Keratinocyte (primary cell): ENCODE measurements around the gene ATP1B2. TPM values are rescaled to one million over a fixed set of nuclear protein-coding genes. Genes with fewer than 3 reads are reported as not detected.

Experiments
- DNase-seq: peaks from one replicate; pipeline ENCODE4 v3.0.0-alpha.2; 2011; ENCODE audit warnings: low read depth, missing footprints, low spot score
- FAIRE-seq: peaks from 2 replicates; lab custom pipeline; 2011; peaks lifted over from hg19 to GRCh38; lab: Jason Lieb, UNC
- H2AFZ ChIP-seq: 2 replicates; pipeline ENCODE4 v1.6.0; 2012; ENCODE audit warnings: low read length, control low read depth, inconsistent platforms; ENCODE audit not compliant: control insufficient read depth
- H3K27ac ChIP-seq: 2 replicates; pipeline ENCODE4 v1.5.1; 2011; ENCODE audit warnings: low read length; ENCODE audit not compliant: control insufficient read depth, insufficient read depth
- H3K27me3 ChIP-seq: 3 replicates; pipeline ENCODE4 v1.6.0; 2011; ENCODE audit warnings: low read length; ENCODE audit not compliant: control insufficient read depth, insufficient read depth; ENCODE audit errors: extremely low read depth
- H3K36me3 ChIP-seq, 2 experiments: 2 replicates in 1 of 2; 3 replicates in 1 of 2; pipeline ENCODE4 v1.5.1; 2011; ENCODE audit warnings: low read length in 2 of 2, mild to moderate bottlenecking in 1 of 2; ENCODE audit not compliant: control insufficient read depth in 2 of 2, insufficient read depth in 2 of 2; ENCODE audit errors: extremely low read depth in 1 of 2
- H3K4me1 ChIP-seq: 3 replicates; pipeline ENCODE4 v1.5.1; 2011; ENCODE audit warnings: low read length; ENCODE audit not compliant: control insufficient read depth, insufficient read depth; ENCODE audit errors: extremely low read depth
- H3K4me2 ChIP-seq: 3 replicates; pipeline ENCODE4 v1.6.0; 2011; ENCODE audit warnings: low read depth, low read length; ENCODE audit not compliant: control insufficient read depth, insufficient read depth; ENCODE audit errors: extremely low read depth
- H3K4me3 ChIP-seq, 3 experiments: fragments of 200-600 bp in 1 of 3; sonication (generic) in 1 of 3; 2 replicates in 2 of 3; 3 replicates in 1 of 3; pipeline ENCODE4 v1.5.1; 2011 to 2016; ENCODE audit warnings: low read length in 3 of 3, mild to moderate bottlenecking in 3 of 3, control low read depth in 2 of 3, inconsistent platforms in 1 of 3, low read depth in 1 of 3, mixed read lengths in 1 of 3, mixed run types in 1 of 3, moderate library complexity in 1 of 3; ENCODE audit not compliant: control insufficient read depth in 2 of 3, insufficient read depth in 2 of 3; ENCODE audit errors: extremely low read depth in 1 of 3
- H3K79me2 ChIP-seq: 2 replicates; pipeline ENCODE4 v1.6.0; 2012; ENCODE audit warnings: low read length; ENCODE audit not compliant: control insufficient read depth, insufficient read depth
- H3K9ac ChIP-seq: 3 replicates; pipeline ENCODE4 v1.6.0; 2011; ENCODE audit warnings: low read length; ENCODE audit not compliant: control insufficient read depth, insufficient read depth; ENCODE audit errors: extremely low read depth
- H3K9me1 ChIP-seq: 3 replicates; pipeline ENCODE4 v1.6.0; 2011; ENCODE audit warnings: low read length; ENCODE audit not compliant: control insufficient read depth, insufficient read depth; ENCODE audit errors: extremely low read depth
- H3K9me3 ChIP-seq: 2 replicates; pipeline ENCODE4 v1.5.1; 2012; ENCODE audit warnings: low read depth, low read length; ENCODE audit not compliant: control insufficient read depth
- H4K20me1 ChIP-seq: 3 replicates; pipeline ENCODE4 v1.6.0; 2011; ENCODE audit warnings: low read length; ENCODE audit not compliant: control insufficient read depth, insufficient read depth; ENCODE audit errors: extremely low read depth
- EZH2 ChIP-seq: IDR thresholded peaks from one replicate; pipeline ENCODE4 v1.6.1; 2012; ENCODE audit warnings: inconsistent platforms, mild to moderate bottlenecking, low read length, moderate library complexity
- dilution Hi-C: fragments of 300-500 bp; cut with MboI; formaldehyde crosslinking; loops from one replicate; pipeline ENCODE4 v1.7.0; 2020; ENCODE audit warnings: low sequenced_read_pairs; ENCODE audit not compliant: extremely low pct_ligation_motif_present
- polyA plus RNA-seq, 5 experiments: library from polyadenylated mRNA; depleted of rRNA in 3 of 5; stranded (reverse) in 3 of 5; stranded (forward) in 1 of 5; unstranded in 1 of 5; fragments of >200 nt; gene quantifications; 1 replicate in 1 of 5; 2 replicates in 3 of 5; 3 replicates in 1 of 5; pipeline versions ENCODE4 v1.2.1 to v1.2.3, GENCODE V29; 2011 to 2012; ENCODE audit warnings: missing spikeins in 2 of 5, low read depth in 1 of 5, low replicate concordance in 1 of 5
- TF ChIP-seq, protein P1 (sequence below), 3 experiments: IDR thresholded peaks in 1 of 3; conservative IDR thresholded peaks in 1 of 3; optimal IDR thresholded peaks in 1 of 3; 2 replicates in 2 of 3; 3 replicates in 1 of 3; pipeline versions ENCODE3 to v1.5.1; 2011; ENCODE audit warnings: low read length in 3 of 3, mild to moderate bottlenecking in 3 of 3, moderate library complexity in 2 of 3, control low read depth in 1 of 3, inconsistent platforms in 1 of 3; ENCODE audit not compliant: insufficient read depth in 2 of 3; ENCODE audit errors: extremely low read depth in 1 of 3

Gene ATP1B2
- polyA plus RNA-seq, 1 donor (not counting 4 experiments of a cell fraction or from before 2014, with no cell fraction given) = not detected

DNA sequence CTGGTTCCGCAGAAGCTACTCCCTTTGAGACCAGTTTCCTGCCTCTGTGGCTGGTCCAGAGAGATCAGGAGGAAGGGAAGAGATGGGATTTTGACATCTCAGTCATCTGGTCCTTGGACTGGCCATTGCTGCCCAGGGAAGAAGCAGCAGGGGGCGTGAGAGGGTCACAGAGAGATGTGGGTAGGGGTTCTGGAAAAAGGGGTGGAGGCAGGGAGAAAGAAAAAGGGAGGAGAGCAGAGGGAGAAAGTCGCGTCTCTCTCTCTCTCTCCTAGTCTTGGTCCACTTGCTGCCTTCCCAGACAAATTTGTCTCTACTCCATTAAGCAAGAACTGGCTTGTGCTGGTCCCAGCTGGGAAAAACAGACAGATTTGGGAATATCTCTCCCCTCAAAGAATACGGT is 16.3 kb upstream of the ATP1B2 start:
- no peaks in the 10 kb centered on the region for H3K9me3 ChIP-seq
- H3K36me3 ChIP-seq = no peaks in the 10 kb centered on the region
- dilution Hi-C loops = no loop called here
- no peak overlapping the region for H3K27ac ChIP-seq
- FAIRE-seq = no peak
- TF ChIP-seq EZH2 = no peak
- TF ChIP-seq, protein P1, sequence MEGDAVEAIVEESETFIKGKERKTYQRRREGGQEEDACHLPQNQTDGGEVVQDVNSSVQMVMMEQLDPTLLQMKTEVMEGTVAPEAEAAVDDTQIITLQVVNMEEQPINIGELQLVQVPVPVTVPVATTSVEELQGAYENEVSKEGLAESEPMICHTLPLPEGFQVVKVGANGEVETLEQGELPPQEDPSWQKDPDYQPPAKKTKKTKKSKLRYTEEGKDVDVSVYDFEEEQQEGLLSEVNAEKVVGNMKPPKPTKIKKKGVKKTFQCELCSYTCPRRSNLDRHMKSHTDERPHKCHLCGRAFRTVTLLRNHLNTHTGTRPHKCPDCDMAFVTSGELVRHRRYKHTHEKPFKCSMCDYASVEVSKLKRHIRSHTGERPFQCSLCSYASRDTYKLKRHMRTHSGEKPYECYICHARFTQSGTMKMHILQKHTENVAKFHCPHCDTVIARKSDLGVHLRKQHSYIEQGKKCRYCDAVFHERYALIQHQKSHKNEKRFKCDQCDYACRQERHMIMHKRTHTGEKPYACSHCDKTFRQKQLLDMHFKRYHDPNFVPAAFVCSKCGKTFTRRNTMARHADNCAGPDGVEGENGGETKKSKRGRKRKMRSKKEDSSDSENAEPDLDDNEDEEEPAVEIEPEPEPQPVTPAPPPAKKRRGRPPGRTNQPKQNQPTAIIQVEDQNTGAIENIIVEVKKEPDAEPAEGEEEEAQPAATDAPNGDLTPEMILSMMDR (optimal IDR thresholded peaks at IDR 0.05 in 1 of 3, IDR thresholded peaks at IDR 0.05 in 1 of 3, conservative IDR thresholded peaks at IDR 0.05 in 1 of 3; ENCODE audit: extremely low read depth in 1 of 3, insufficient read depth in 2 of 3, low read length in 3 of 3) = peak; percentile 39 to 53 (median 46)
- H3K4me2 ChIP-seq = no peak overlapping the region
- H4K20me1 ChIP-seq = no peaks in the 10 kb centered on the region
- no peak overlapping the region for H2AFZ ChIP-seq
- no peaks in the 10 kb centered on the region for H3K27me3 ChIP-seq
- no peak for DNase-seq
- H3K9me1 ChIP-seq = no peaks in the 10 kb centered on the region
- H3K79me2 ChIP-seq = no peaks in the 10 kb centered on the region
- H3K4me3 ChIP-seq = no peak overlapping the region
- H3K4me1 ChIP-seq = no peaks in the 10 kb centered on the region
- H3K9ac ChIP-seq = no peak overlapping the region

- no peaks in the 10 kb centered on the region for H3K9me1 ChIP-seq
- no peaks in the 10 kb centered on the region for H3K27me3 ChIP-seq
- H3K9ac ChIP-seq = no peak overlapping the region
- dilution Hi-C loops = no loop called here
- no peak overlapping the region for H3K27ac ChIP-seq
- H3K36me3 ChIP-seq = no peaks in the 10 kb centered on the region
- no peaks in the 10 kb centered on the region for H3K9me3 ChIP-seq
- H2AFZ ChIP-seq = no peak overlapping the region
- TF ChIP-seq, protein P1 (optimal IDR thresholded peaks at IDR 0.05 in 1 of 3, IDR thresholded peaks at IDR 0.05 in 1 of 3, conservative IDR thresholded peaks at IDR 0.05 in 1 of 3; ENCODE audit: extremely low read depth in 1 of 3, insufficient read depth in 2 of 3, low read length in 3 of 3) = no peak
- TF ChIP-seq EZH2 = no peak
- DNase-seq (no peak), FAIRE-seq (no peak)
- H3K4me3 ChIP-seq = no peak overlapping the region
- H3K4me2 ChIP-seq = no peak overlapping the region
- H4K20me1 ChIP-seq = no peaks in the 10 kb centered on the region
- H3K79me2 ChIP-seq = no peaks in the 10 kb centered on the region
- H3K4me1 ChIP-seq = no peaks in the 10 kb centered on the region
Measured at GRCh38 chr17:7636163-7636562, 14.6 kb upstream of the ATP1B2 start.
